ENCODE data around the gene OR52W1.

OR52W1 gene

GRCh38 chr11:6170226-6170625, 28.8 kb upstream of the OR52W1 start, which contains the start of gene OR52B2:
OR52B2 (minus strand) TSS chr11:6170326; CDS start chr11:6170326, 0 bp downstream.
- no peaks in the 10 kb centered on the region for H4K20me1 ChIP-seq (ENCODE audit: insufficient read depth, low read length)
- no peak within 1 kb of the TSS for H3K27ac ChIP-seq (ENCODE audit: low read length)
- no peak within 1 kb of the TSS for H3K4me3 ChIP-seq (ENCODE audit: low read length)
- no peaks in the 10 kb centered on the region for H3K36me3 ChIP-seq (replicated peaks; ENCODE audit: low read depth, low read length)
- H3K79me2 ChIP-seq (ENCODE audit: low read length) = no peaks in the 10 kb centered on the region
- TF ChIP-seq CTCF (IDR thresholded peaks at IDR 0.05; ENCODE audit: low read depth, low read length) (no peak), EZH2phosphoT487 (IDR thresholded peaks at IDR 0.05; ENCODE audit: low read depth) (no peak)
- peaks cover 12% of the 10 kb centered on the region for H3K27me3 ChIP-seq (ENCODE audit: low read depth, low read length)
- no peak within 1 kb of the TSS for H2AFZ ChIP-seq (ENCODE audit: low read depth, low read length)
- no peak within 1 kb of the TSS for H3K9ac ChIP-seq (ENCODE audit: low read length)
- H3K4me1 ChIP-seq (ENCODE audit: low read length) = no peaks in the 10 kb centered on the region
- H3K9me3 ChIP-seq (ENCODE audit: insufficient read depth, low read length) = no peaks in the 10 kb centered on the region
- H3K4me2 ChIP-seq (ENCODE audit: low read length) = no peak within 1 kb of the TSS

- no peak overlapping the region for H3K4me2 ChIP-seq (ENCODE audit: low read length)
- H2AFZ ChIP-seq (ENCODE audit: low read depth, low read length) = no peak overlapping the region
- no peaks in the 10 kb centered on the region for H3K9me3 ChIP-seq (ENCODE audit: insufficient read depth, low read length)
- 0 out of 2 replicates have a peak, but pooled peaks cover under 1% of the 10 kb centered on the region for H3K27me3 ChIP-seq (ENCODE audit: low read depth, low read length)
- H3K4me3 ChIP-seq (ENCODE audit: low read length) = no peak overlapping the region
- no peak overlapping the region for H3K9ac ChIP-seq (ENCODE audit: low read length)
- H3K79me2 ChIP-seq (ENCODE audit: low read length) = no peaks in the 10 kb centered on the region
- TF ChIP-seq CTCF (IDR thresholded peaks at IDR 0.05; ENCODE audit: low read depth, low read length) = no peak
- no peak for TF ChIP-seq EZH2phosphoT487 (IDR thresholded peaks at IDR 0.05; ENCODE audit: low read depth)
- no peaks in the 10 kb centered on the region for H4K20me1 ChIP-seq (ENCODE audit: insufficient read depth, low read length)
- no peaks in the 10 kb centered on the region for H3K36me3 ChIP-seq (replicated peaks; ENCODE audit: low read depth, low read length)
- no peaks in the 10 kb centered on the region for H3K4me1 ChIP-seq (ENCODE audit: low read length)
- no peak overlapping the region for H3K27ac ChIP-seq (ENCODE audit: low read length)
Measured at GRCh38 chr11:6175440-6175839, 23.6 kb upstream of the OR52W1 start.

DNA sequence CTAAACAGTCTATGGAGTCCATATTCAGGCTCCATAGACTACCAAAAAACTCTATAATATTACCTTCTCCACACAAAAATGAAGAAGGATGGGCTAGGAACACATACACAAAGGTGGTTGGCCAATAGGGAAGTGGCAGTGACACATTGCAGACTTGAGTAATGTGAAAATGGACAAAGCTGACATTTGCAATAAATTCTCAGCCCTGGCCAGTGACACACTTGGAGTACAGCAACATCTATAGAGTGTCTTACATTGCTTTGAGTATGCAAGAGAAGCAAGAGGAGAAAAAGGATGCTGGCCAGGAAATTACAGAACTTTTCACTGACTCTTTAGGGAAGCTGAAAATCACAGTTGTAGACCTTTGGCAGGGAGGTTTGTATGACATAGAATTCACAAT, 7.3 kb upstream of the OR52W1 start:
- Histone ChIP-seq H3K4me2 (ENCODE audit: low read length) (no peak overlapping the region), H3K4me1 (ENCODE audit: low read length) (no peaks in the 10 kb centered on the region), H3K79me2 (ENCODE audit: low read length) (no peaks in the 10 kb centered on the region), H3K27me3 (ENCODE audit: low read depth, low read length) (peaks cover 9% of the 10 kb centered on the region), H3K36me3 (replicated peaks; ENCODE audit: low read depth, low read length) (no peaks in the 10 kb centered on the region), H3K9ac (ENCODE audit: low read length) (no peak overlapping the region), H3K9me3 (ENCODE audit: insufficient read depth, low read length) (no peaks in the 10 kb centered on the region), H3K4me3 (ENCODE audit: low read length) (no peak overlapping the region), H4K20me1 (ENCODE audit: insufficient read depth, low read length) (no peaks in the 10 kb centered on the region), H3K27ac (ENCODE audit: low read length) (no peak overlapping the region), H2AFZ (ENCODE audit: low read depth, low read length) (no peak overlapping the region)
- TF ChIP-seq CTCF (IDR thresholded peaks at IDR 0.05; ENCODE audit: low read depth, low read length) = no peak
- no peak for TF ChIP-seq EZH2phosphoT487 (IDR thresholded peaks at IDR 0.05; ENCODE audit: low read depth)

GRCh38 chr11:6194065-6194581, 4.9 kb upstream of the OR52W1 start:
- TF ChIP-seq CTCF (IDR thresholded peaks at IDR 0.05; ENCODE audit: low read depth, low read length) = no peak
- no peak for TF ChIP-seq EZH2phosphoT487 (IDR thresholded peaks at IDR 0.05; ENCODE audit: low read depth)

More at GRCh38 chr11:6194065-6194581, 4.9 kb upstream of the OR52W1 start:
- H3K4me3 ChIP-seq (ENCODE audit: low read length) = no peak overlapping the region
- no peaks in the 10 kb centered on the region for H3K4me1 ChIP-seq (ENCODE audit: low read length)
- no peak overlapping the region for H3K4me2 ChIP-seq (ENCODE audit: low read length)
- H2AFZ ChIP-seq (ENCODE audit: low read depth, low read length) = no peak overlapping the region
- no peaks in the 10 kb centered on the region for H4K20me1 ChIP-seq (ENCODE audit: insufficient read depth, low read length)
- no peaks in the 10 kb centered on the region for H3K79me2 ChIP-seq (ENCODE audit: low read length)
- no peak overlapping the region for H3K9ac ChIP-seq (ENCODE audit: low read length)
- no peaks in the 10 kb centered on the region for H3K36me3 ChIP-seq (replicated peaks; ENCODE audit: low read depth, low read length)
- peaks cover 9% of the 10 kb centered on the region for H3K27me3 ChIP-seq (ENCODE audit: low read depth, low read length)
- no peaks in the 10 kb centered on the region for H3K9me3 ChIP-seq (ENCODE audit: insufficient read depth, low read length)
- H3K27ac ChIP-seq (ENCODE audit: low read length) = no peak overlapping the region

Data from OCI-LY3 (cell line).